SU-DHL-6 (cell line): ENCODE data around the gene RALY.

Experiments used
- H2AFZ ChIP-seq: fragments of 200-600 bp; sonication (generic); 2 replicates; pipeline ENCODE4 v1.6.1; 2014; ENCODE audit warnings: low read depth, mild to moderate bottlenecking, moderate library complexity, mixed read lengths, antibody characterized with exemption, low read length; ENCODE audit not compliant: severe bottlenecking
- H3F3A ChIP-seq: fragments of 200-600 bp; shearing (Covaris generic); 2 replicates; pipeline ENCODE4 v1.6.0; 2016; ENCODE audit warnings: antibody characterized with exemption, mild to moderate bottlenecking; ENCODE audit not compliant: insufficient read depth
- H3K27ac ChIP-seq: fragments of 200-600 bp; sonication (generic); 2 replicates; pipeline ENCODE4 v1.5.1; 2016; ENCODE audit warnings: low read depth, mild to moderate bottlenecking, low read length, moderate library complexity, mixed read lengths
- H3K27me3 ChIP-seq: fragments of 200-600 bp; sonication (generic), shearing (Covaris generic); 2 replicates; pipeline ENCODE4 v1.6.0; 2014; ENCODE audit warnings: mild to moderate bottlenecking, low read length
- H3K36me3 ChIP-seq: fragments of 200-600 bp; sonication (generic); 2 replicates; pipeline ENCODE4 v1.6.1; 2014; ENCODE audit warnings: mild to moderate bottlenecking, low read length, mixed read lengths
- H3K4me2 ChIP-seq: fragments of 300-600, 200-600 bp; shearing (Covaris generic), sonication (generic); 2 replicates; pipeline ENCODE4 v1.6.0; 2014; ENCODE audit warnings: low read length, low read depth, mild to moderate bottlenecking; ENCODE audit not compliant: poor library complexity, severe bottlenecking
- H3K4me3 ChIP-seq: fragments of 200-600 bp; sonication (generic); 2 replicates; pipeline ENCODE4 v1.5.1; 2014; ENCODE audit warnings: antibody characterized with exemption, low read length, mild to moderate bottlenecking, mixed read lengths; ENCODE audit not compliant: insufficient read depth, poor library complexity, severe bottlenecking
- H3K79me2 ChIP-seq: fragments of 200-600 bp; sonication (generic); 2 replicates; pipeline ENCODE4 v1.6.1; 2014; ENCODE audit warnings: mild to moderate bottlenecking, low read length, moderate library complexity; ENCODE audit not compliant: insufficient read depth
- H3K9ac ChIP-seq: fragments of 200-600 bp; sonication (generic); 2 replicates; pipeline ENCODE4 v1.7.0; 2014; ENCODE audit warnings: mild to moderate bottlenecking, low read length
- H3K9me2 ChIP-seq: fragments of 200-600 bp; sonication (generic); replicated peaks from 2 replicates; pipeline ENCODE4 v1.6.1; 2014; ENCODE audit warnings: low read length; ENCODE audit not compliant: insufficient read depth
- H3K9me3 ChIP-seq: fragments of 200-600 bp; sonication (generic); 2 replicates; pipeline ENCODE4 v1.6.1; 2014; ENCODE audit warnings: low read length, mixed read lengths; ENCODE audit not compliant: insufficient read depth
- H4K20me1 ChIP-seq: fragments of 200-600 bp; sonication (generic); 2 replicates; pipeline ENCODE4 v1.6.1; 2014; ENCODE audit warnings: low read depth, mild to moderate bottlenecking, antibody characterized with exemption, low read length, moderate library complexity, mixed read lengths
- CTCF ChIP-seq: fragments of 200-600 bp; sonication (generic); IDR thresholded peaks from one replicate; pipeline ENCODE4 v1.5.1; 2017; ENCODE audit warnings: antibody characterized with exemption, mild to moderate bottlenecking, low read length, moderate library complexity; ENCODE audit not compliant: insufficient read depth, poor library complexity, severe bottlenecking
- EZH2phosphoT487 ChIP-seq: fragments of 200-600 bp; sonication (generic), shearing (Covaris generic); conservative IDR thresholded peaks from 2 replicates; pipeline ENCODE4 v1.6.1; 2018; ENCODE audit warnings: mild to moderate bottlenecking, antibody characterized with exemption, low read length, moderate library complexity, mixed read lengths

RALY gene

GRCh38 chr20:34091637-34092200, 98.0 kb downstream of the RALY start:
- peaks cover 69% of the 10 kb centered on the region; the same call in 1 of the 2 replicates for H3K36me3 ChIP-seq
- no peak overlapping the region for H2AFZ ChIP-seq
- no peaks in the 10 kb centered on the region for H3K9me3 ChIP-seq
- H3K4me3 ChIP-seq = no peak overlapping the region
- no peak overlapping the region for H3K9ac ChIP-seq
- peaks cover 11% of the 10 kb centered on the region for H4K20me1 ChIP-seq
- H3K27me3 ChIP-seq = no peaks in the 10 kb centered on the region
- TF ChIP-seq CTCF (no peak), EZH2phosphoT487 (no peak)
- H3K4me2 ChIP-seq = no peak overlapping the region
- no peak overlapping the region for H3K27ac ChIP-seq
- peaks cover 76% of the 10 kb centered on the region for H3F3A ChIP-seq
- no peaks in the 10 kb centered on the region for H3K79me2 ChIP-seq
- no peaks in the 10 kb centered on the region for H3K9me2 ChIP-seq

- Histone ChIP-seq H3K27ac (no peak overlapping the region), H3K9me3 (no peaks in the 10 kb centered on the region), H3F3A (peaks cover 65% of the 10 kb centered on the region), H3K79me2 (no peaks in the 10 kb centered on the region), H2AFZ (no peak overlapping the region), H3K36me3 (peaks cover 84% of the 10 kb centered on the region; the same call in 1 of the 2 replicates), H4K20me1 (peaks cover 11% of the 10 kb centered on the region), H3K4me3 (no peak overlapping the region), H3K9me2 (no peaks in the 10 kb centered on the region), H3K4me2 (no peak overlapping the region), H3K27me3 (no peaks in the 10 kb centered on the region), H3K9ac (no peak overlapping the region)
- TF ChIP-seq EZH2phosphoT487 = no peak
- TF ChIP-seq CTCF = no peak
Measured at GRCh38 chr20:34093895-34094294, 100.2 kb downstream of the RALY start.

GRCh38 chr20:34095825-34096224, 102.1 kb downstream of the RALY start:
- Histone ChIP-seq H2AFZ (no peak overlapping the region), H4K20me1 (peaks cover 21% of the 10 kb centered on the region), H3K4me3 (no peak overlapping the region), H3K9ac (no peak overlapping the region), H3K79me2 (peaks cover 12% of the 10 kb centered on the region; the same call in 1 of the 2 replicates), H3K9me2 (no peaks in the 10 kb centered on the region), H3K4me2 (no peak overlapping the region), H3K27me3 (no peaks in the 10 kb centered on the region), H3F3A (peaks cover 46% of the 10 kb centered on the region), H3K27ac (no peak overlapping the region), H3K36me3 (peaks cover 85% of the 10 kb centered on the region), H3K9me3 (no peaks in the 10 kb centered on the region)
- no peak for TF ChIP-seq CTCF
- TF ChIP-seq EZH2phosphoT487 = no peak
